NCI-H1105 (cell line): Measurements from ENCODE around the gene NBPF1.
"Not testable (repeated sequence)": the region's sequence is repeated elsewhere in the genome, so short reads cannot be mapped to it uniquely, and the experiment has no call there.

Source experiments
- DNase-seq: peaks from one replicate; lab custom pipeline; 2025; lab: John Stamatoyannopoulos, UW

Gene NBPF1

DNA sequence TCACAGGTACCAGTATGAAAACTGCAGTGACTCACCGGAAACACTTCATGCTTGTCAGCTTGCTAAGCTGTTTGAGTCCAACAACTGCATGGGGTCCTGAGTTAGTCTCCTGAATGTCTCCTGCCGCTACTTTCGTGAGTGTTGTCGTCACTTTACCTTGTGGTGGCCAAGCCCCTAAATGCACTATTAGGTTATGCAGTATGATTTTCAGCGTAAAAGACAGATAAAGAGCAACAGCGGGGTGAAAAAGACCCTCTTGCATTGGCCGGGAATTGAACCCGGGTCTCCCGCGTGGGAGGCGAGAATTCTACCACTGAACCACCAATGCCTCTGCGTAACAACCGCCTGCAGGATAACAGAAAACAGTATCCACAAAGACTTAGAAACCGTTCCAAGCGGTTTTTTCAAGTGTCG, 67.7 kb downstream of the NBPF1 start:
- peak; percentile 30 for DNase-seq

DNA sequence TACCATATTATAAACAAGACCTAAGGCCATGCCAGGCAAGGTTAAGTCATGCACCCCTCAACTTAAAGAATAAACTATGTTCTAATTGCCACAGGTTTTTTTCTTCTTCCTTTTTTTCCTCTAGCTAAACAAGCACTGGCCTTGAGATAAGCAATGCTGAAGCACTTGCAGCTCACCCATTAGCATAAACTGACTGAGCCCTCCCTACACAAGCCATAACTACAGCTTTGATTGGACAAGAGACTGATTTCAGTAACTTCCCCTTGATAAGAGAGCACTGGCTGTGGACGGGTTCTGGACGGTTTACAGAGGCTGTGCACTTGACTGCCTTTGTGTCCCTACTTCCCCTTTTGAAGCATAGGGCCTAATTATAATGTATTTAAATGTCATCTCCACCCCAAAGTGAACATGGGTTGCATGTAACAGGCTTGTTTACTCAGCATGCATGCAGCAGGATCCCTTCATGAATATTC, 72.9 kb downstream of the NBPF1 start:
- DNase-seq, result not testable (repeated sequence)

DNA sequence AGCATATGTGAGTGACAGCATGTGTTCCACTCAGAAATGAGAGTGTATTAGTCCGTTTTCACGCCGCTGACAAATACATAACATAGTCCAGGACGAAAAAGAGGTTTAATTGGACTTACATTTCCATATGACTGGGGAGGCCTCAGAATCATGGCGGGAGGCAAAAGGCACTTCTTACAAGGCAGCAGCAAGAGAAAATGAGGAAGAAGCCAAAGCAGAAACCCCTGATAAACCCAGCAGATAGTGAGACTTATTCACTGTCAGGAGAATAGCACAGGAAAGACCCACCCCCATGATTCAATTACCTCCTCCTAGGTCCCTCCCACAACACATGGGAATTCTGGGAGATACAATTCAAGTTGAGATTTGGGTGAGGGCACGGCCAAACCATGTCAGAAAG, 75.8 kb downstream of the NBPF1 start:
- not testable (repeated sequence) for DNase-seq

DNA sequence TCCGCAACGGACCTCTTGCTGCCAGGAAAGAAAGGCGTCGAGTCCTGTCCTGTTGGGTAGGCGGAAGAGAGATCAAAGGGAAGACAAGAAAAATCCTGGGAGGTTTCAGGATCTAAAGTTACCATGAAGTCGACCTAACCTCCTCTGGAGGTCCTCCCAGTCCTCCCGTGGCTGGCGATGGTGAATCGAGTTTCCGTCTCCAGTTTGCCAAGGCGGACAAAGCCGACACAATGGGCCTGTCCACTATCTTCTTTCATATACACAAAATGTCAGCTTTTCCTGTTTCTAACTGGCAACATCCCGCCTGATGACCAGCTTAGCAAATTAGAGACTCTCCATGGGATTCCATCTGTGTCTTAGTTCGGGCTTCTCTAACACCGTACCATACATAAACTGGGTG, 76.6 kb downstream of the NBPF1 start:
- DNase-seq, result not testable (repeated sequence)

DNA sequence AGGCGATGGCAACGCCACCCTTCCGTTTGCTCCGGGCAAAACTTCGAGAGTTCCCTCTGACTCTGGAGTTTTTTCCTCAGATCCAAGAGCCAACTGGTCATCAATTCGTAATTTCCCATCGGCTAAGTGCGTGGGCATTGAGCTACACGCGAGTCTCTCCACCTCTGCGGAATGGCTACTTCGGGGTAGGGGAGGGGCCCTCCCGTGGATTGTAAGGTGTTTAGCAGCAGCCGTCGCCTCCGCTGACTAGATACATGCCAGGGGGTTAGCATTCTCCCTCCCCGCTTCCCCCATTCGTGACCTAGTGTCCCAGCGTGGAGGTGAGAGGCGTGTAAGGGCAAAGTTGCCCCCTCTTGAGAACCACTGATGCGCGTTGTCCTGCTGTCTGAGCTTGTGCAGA, 77.5 kb downstream of the NBPF1 start:
- not testable (repeated sequence) for DNase-seq

DNA sequence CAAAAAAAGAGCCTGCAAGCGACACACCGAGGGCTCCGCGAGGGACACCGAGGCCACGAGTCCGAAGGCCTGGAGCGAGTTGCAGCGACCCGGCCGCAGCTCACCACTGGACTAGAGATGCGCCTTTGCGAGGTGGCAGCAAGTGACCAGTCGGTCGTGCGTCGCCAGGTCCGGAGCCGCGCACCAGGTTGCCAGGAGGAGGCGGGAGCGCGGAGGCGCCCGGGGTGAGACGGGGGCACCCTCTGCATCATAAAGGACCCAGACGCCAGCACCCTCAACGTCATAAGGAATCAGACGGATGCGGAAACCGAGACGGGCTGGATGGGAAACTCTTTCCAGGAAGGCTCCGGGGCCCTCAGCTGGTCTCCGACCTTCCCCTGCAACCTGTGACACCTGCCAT, 77.9 kb downstream of the NBPF1 start:
- not testable (repeated sequence) for DNase-seq

DNA sequence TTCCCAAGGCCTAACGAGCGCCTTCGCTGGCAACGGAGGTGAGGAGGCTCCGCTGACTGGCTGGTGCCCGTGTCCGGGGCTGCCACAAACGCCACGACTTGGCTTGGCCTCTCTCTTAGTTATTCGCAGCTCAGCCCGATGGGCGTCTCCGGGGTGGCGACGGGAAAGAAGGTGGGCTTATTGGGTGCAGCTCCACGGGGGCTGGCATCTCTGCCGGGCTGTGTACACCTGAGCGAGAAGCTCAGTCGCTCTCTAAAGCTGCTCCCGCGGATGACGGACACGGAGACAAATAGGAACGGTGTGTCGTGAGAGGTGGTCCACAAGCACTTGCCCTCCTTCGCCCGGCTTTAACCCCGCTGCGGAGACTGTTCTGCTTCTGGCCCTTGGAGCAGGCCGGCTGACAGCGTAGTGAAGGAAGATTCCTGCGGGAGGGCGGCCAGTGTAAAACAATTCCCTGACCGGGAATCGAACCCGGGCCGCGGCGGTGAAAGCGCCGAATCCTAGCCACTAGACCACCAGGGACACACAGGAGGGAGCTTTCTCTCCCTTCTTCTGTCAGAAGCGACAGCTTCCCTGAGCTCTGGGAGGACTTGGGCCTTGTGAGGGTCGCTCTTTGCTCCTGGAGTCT, 78.4 kb downstream of the NBPF1 start:
- not testable (repeated sequence) for DNase-seq

DNA sequence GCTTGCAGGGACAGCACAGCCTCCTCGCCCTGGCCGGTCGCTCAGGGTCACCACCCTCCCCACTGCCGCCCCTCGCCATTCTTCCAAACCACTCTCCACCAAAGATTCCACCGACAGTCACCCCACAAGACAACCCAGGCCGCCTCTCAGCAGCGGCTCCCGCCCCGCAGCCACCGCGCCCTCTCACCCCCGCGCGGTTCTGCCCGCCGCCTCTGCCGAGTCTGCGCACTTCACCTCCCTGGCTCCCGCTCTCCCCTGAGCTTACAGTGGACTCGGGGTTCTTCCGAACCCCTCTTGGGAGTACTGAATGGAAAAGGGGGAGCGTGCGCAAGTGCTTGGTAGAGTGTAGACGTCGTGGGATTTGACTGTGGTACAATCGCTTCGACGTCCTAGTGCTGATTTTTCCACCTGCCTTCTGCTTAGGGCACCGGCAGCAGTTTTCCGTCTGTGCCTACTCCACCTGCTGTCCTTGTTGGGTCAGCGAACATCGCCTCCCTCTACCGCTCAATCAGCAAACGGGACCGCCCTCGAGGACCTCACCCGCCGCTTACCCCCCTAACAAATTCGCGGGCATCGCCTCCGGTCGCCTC, 79.0 kb downstream of the NBPF1 start:
- not testable (repeated sequence) for DNase-seq

DNA sequence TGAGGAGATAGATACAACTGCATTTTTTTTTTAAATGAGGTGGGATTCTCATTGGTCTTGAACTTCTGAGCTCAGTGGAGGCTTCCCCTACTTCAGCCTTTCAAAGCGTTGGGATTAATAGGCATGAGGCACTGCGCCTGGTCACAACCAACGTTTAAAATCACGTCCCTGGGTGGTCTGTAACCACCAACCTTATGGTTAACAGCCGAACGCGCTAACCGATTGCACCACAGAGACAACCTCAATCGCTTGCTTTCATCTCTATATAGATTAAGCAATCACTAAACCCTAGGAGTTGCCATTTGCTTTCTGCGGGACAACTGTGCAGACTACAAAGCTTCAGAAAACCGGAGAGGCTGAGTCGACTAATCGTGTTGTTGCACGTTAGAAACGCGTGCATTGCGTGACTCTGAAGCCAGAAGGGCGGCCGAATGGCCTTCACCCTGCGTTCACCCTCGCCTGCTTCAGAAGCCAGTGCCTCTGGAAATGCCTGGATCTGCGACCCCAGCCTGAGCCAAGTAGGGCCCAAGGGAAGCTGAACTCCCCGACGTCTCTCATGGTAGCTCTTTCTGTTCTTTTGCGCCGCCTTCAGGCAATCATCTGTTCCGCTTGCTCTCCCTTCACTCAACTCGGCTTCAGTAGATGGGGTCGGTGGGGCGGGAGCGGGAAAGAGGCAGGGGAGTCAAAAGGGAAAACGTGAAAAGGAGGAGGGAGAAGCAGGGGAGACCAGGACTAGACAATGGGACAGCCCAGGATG, 81.0 kb downstream of the NBPF1 start:
- DNase-seq, result not testable (repeated sequence)

DNA sequence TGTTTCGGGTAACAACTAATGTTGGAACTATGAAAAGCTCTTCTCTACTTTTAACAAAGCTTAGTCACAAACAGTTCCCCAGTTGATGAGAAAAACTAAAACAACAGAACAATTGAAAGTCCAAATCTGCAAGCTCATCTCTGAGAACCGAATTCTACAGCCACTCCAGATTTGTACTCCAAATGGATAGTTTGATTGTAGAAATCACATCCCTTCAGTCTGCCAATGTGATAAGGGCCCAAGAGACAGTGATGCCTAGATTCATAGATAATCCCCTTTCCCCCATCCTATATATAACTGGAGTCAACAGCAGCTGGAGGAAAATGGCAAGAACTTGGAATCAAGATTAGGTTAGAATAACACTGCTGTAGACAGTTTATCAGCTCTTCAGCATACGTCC, 85.0 kb downstream of the NBPF1 start:
- DNase-seq, result not testable (repeated sequence)

DNA sequence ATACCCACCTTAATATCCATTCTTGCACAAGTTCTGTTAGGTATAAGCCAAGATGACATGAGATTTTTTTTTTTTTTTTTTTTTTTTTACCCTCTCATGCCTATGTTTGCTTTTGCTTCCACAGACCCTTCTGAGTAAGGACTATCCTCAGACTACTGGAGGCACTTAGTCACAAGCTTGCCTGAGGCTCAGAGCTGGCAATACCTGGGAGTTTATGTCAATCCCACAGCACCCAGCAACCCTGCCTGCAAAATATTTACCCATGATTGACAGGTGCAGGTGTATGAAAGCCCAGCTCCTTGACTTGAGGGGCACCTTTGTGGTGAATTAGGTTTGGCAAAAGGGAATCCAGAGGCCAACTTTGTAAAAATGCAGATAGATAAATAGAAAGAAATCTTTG, 87.6 kb downstream of the NBPF1 start:
- not testable (repeated sequence) for DNase-seq

DNA sequence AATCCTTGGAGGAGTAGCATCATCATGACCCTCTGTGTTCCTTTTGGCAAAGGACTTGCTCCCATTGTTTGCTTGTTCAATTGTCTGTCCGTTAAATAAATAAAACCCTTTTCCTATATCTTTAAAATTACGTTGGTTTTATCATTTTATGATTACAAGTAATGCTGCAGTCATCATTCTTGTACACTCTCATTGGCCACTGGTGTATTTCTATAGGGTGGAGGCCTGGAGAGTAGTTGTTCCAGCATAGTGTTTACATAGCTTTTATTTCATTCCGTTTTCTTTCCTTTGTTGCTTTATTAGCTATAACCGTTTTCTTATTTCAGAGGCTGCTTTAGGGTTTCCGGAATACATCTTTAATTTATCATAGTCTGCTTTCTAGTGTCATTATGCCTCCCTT, 91.7 kb downstream of the NBPF1 start:
- not testable (repeated sequence) for DNase-seq

DNA sequence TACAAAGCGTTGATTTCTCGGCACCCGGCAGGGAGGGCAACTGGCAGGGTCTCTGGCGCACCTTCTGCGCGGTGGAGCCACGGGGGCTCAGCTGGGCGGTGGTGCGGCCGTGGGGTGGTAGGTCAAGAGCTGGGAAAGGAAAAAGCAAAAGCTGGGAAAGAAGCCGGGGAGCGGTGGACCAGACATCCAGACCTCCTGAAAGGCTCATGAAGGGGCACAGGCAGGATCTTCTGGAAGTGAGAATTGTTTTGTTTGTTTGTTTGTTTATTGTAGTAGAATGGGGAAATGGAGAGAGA, 92.1 kb downstream of the NBPF1 start:
- no peak for DNase-seq

DNA sequence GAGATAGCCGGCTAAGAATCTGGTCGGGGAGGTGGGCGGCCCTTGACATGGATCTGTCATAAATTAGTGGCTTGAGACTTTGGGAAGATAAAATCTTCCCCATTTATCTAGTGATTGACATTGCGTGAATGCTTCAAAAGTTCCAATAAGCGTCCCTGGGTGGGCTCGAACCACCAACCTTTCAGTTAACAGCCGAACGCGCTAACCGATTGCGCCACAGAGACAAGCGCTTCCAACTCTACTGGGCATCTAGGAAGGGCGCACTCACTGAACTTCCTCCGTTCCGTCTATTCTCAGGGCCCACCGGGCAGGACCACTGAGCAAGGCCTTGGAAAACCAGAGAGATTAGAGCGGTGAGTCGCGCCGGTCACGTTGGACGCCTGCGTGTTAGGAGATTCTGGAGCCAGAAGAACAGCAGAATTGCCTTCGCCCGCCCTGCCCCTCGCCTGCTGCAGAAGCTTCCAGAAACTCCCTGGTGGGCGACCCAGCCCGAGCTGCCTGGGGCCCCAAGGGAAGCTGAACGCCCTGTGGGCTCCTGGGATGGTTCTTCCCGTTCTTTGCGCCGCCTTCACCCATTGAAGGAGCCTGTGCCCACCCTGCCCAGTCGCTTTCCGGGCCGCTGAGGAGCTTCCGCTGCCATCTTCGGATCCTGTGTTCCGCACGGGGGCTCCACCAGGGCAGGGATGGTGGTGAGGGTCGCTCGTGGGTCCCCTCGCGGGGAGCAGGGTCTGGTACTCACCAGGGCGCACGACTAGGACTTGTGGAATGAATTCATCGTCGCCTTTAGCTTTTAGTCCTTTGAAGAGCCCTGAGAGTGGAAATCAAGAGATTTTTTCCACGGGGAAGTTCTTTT, 92.7 kb downstream of the NBPF1 start:
- DNase-seq, result not testable (repeated sequence)

DNA sequence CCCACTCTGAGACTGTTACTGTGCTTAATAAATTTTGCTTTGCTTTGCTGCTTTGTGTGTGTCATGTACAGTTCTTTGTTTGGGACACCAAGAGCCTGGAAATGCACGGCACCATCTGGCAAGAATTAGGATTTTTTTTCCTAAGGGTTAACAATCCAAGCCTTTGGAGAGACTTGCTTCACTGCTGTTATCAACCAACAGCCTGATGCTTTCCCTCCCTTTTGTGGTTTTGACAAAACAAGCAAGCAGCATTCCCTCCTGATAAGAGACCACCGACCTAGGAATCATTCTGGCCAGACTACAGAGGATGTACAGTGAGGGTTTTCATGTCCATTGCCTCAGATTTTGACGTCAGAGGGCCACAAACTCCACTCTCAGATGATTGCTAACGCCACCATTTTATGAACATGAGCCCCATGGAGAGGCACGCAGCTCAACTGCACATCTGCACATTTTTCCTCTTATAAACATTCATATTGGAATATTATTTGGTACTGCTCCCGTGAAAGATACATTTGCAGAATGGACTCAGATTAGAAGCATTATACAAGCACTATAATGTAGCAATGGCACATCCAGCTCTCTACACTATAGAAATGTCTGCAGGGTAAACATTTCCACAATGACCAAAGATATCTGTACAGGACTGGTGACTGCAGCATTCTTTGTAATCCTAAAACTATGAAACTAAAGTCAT, 94.0 kb downstream of the NBPF1 start:
- DNase-seq, result not testable (repeated sequence)

DNA sequence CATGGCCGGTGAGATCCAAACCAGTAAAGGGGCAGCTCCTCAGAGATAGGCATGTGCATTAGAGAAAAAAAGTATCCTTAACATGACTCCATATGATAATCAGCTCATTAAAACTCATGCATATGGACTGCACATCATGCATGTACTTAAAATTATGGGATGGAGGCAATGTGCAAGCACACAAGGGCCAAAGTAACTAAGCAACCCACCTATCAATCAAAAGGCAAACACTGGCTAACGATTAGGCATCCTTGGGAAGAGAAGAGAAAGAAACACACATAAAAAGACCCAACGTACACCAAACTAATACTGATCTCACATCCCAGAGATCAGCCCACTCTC, 94.5 kb downstream of the NBPF1 start:
- not testable (repeated sequence) for DNase-seq

DNA sequence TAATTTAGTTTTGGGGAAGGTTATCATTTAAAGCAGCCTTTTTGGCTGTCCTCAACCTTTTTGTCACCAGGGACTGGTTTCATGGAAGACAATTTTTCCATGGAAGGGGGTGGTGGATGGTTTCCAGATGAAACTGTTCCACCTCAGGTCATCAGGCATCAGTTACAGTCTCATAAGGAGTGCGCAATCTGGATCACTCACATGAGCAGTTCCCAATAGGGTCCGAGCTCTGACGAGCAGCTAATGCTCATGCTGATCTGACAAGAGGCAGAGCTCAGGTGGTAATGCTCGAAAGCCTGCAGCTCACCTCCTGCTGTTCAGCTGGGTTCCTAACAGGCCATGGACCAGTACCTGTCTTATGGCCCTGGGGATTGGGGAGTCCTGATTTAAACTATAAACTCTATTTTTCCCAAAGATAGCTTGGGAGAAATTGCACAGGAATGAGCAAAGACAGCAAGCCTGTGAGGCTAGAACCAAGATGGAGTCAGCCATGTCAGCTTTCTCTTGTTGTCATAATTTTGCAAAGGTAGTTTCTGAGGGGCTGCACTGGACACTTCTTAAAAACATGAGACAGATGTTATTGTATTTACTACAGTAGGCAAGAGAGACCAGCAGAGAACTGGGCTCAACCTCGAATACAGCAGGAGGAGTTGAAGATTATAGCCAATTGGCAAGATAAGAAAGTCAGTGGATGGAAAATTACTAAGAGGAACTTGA, 96.5 kb downstream of the NBPF1 start:
- DNase-seq, result not testable (repeated sequence)

DNA sequence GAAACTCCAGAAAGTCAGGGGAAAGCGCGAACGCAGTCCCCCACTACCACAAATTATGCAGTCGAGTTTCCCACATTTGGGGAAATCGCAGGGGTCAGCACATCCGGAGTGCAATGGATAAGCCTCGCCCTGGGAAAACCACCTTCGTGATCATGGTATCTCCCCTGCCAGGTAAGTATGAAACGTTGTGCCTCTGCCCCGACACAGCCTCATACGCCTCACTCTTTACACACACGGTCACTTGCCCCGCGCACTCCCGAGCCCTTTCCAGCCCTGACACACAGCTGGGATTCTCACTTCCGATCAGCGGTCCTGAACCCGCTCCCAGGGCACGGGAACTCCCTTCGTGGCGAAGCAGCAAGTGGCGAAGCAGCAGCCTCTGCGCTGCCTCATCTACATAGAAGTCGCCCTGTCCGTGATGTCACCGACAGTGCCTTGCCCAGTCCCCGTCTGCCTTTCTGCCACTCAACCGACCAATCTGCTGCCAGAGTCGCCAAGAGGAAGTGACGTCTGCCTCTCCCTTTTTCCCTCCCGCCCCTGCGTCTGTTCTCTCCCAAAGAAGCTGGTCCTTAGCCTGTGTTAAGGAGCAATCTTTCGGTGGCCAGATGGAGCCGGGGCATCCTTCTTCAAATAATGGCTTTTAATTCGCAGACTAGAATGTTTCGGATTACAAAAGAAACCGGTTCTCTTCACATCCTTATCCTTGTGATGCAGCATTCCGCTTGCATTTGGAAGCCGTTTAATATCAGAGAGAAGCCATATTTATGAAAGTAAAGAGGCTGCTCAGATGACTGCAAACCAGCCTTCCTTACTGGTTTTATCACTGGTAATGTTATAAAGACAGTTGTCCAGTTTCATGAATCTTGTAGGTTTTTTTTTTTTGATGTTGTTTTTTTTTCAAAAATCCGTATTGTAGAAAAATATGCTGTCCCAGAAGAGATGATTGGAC, 99.0 kb downstream of the NBPF1 start, which contains the start of gene RNU1-1:
Gene RNU1-1, minus strand, starts transcription at position 179 of the 949 bp plus-strand sequence.
- DNase-seq, result peak; percentile 46

DNA sequence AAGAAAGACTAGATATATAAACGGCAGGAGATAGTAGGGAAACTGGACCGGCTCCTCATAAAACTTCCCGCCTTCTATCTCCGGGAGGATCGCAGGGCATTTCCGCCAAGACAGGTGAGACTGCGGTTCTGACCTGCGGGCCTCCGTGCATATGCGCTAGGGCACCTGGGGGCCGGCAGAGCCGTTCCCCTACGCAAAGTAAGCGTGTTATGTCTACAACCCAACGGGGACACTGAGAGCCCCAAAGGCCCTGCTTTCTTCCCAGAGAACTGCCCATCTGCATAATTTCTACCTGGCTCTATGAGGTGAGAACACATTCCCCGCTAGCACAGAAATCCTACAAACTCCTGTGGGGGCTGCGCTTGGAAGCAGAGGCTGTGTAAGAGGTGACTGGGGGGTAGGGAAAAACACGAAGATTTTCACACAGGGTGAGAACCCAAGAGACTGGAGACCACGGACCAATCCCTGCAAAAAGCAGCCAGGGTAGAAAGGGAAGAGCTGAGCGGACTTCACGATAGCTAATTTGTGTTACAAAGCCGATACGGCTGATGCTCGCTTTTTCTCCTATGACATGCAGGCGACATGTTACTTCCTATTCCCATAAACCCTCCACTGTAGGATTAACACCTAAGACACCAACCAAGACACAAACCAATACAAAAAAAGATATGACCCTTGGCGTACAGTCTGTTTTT, 99.8 kb downstream of the NBPF1 start:
- DNase-seq, result peak; percentile 94
